Suprapubic skin (tissue), 4 donors: ENCODE measurements around the gene EML3. TPM values are rescaled to one million over a fixed set of nuclear protein-coding genes. Genes with fewer than 3 reads are reported as not detected.
A peak's percentile ranks its signal among the peaks of the same experiment; 100 is the strongest.

Experiments used
- DNase-seq, 2 donors: peaks; one replicate each; pipeline ENCODE4 v3.0.0-alpha.2; 2019; ENCODE audit warnings: low spot score in 2 of 2
- H3K27ac ChIP-seq: fragments of 200-600 bp; sonication (generic); one replicate; pipeline ENCODE4 v1.5.1; 2019
- H3K27me3 ChIP-seq: fragments of 200-600 bp; sonication (generic); one replicate; pipeline ENCODE4 v1.5.1; 2019
- H3K36me3 ChIP-seq: fragments of 200-600 bp; sonication (generic); one replicate; pipeline ENCODE4 v1.5.1; 2019
- H3K4me1 ChIP-seq: fragments of 200-600 bp; sonication (generic); one replicate; pipeline ENCODE4 v1.5.1; 2019
- H3K4me3 ChIP-seq: fragments of 200-600 bp; sonication (generic); one replicate; pipeline ENCODE4 v1.5.1; 2019; ENCODE audit warnings: mild to moderate bottlenecking
- H3K9me3 ChIP-seq: fragments of 200-600 bp; sonication (generic); one replicate; pipeline ENCODE4 v1.5.1; 2019
- EP300 ChIP-seq: sonication (generic); formaldehyde crosslinking; IDR thresholded peaks from one replicate; pipeline ENCODE4 v1.6.1; 2017; ENCODE audit warnings: antibody characterized with exemption
- POLR2A ChIP-seq, 2 donors: fragments of 450-650 bp; IDR thresholded peaks; one replicate each; pipeline ENCODE4 v1.6.1; 2017; ENCODE audit warnings: antibody characterized with exemption in 2 of 2, mild to moderate bottlenecking in 2 of 2, moderate library complexity in 2 of 2
- POLR2AphosphoS5 ChIP-seq, 3 donors: sonication (generic); formaldehyde crosslinking; IDR thresholded peaks; one replicate each; pipeline ENCODE4 v1.6.1; 2017; ENCODE audit warnings: antibody characterized with exemption in 3 of 3
- WGBS: methylation state at CpG from one replicate; pipeline ENCODE4 v1.1.5; 2018; 5-methylcytosine and 5-hydroxymethylcytosine counted together
- total RNA-seq, 4 donors: library from RNA; depleted of rRNA; stranded (reverse); fragments of >200 nt; gene quantifications; one replicate each; pipeline ENCODE4 v1.1.0, GENCODE V29; 2016
- TF ChIP-seq, protein P1 (sequence below), 2 donors: fragments of 200-600 bp in 1 of 2; fragments of 450-650 bp in 1 of 2; sonication (generic) in 1 of 2; IDR thresholded peaks; one replicate each; pipeline ENCODE4 v1.5.1; 2016 to 2019; ENCODE audit warnings: antibody characterized with exemption in 2 of 2, mild to moderate bottlenecking in 1 of 2, moderate library complexity in 1 of 2

The EML3 gene
- total RNA-seq, 4 donors from 2014 or later, result 43.1 to 74.8 (median 55.8) TPM

DNA sequence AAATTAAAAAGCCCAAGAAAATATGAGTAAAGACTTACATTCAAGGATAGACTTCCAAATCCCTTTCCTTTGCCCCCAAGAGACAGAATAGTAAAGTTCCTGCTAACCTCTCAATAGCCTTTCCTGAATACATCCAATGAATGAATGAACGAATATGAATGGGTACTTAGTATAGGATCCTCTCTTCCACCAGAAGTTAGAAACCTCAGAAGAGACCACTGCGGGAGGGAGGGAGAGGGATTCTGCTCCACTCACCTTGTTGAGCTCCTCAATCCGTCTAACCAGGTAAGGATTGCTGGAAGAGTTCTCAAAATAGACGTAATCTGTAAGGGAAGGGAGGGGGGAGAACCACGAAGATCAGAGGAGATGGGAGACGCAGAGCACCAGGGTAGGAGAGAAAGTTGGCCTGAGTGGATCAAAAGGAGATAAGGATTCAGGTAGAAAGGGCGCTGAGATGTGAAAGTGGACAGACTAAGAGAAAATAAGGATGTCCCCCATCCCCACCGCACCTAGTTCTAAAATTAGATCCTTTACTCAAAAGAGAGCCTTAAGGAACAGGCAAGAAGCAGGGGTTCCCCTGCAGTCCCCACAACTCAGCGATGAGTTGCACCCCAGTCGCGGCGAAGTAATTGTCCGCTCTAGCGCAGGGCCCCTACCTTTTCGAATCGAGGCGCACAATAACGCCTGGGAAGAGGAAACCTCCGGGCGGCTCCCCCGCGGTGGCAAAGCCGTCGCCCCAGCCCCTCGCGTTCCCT is 12.0 kb downstream of the EML3 start:
- Histone ChIP-seq H3K27me3 (no peaks in the 10 kb centered on the region), H3K4me3 (peak overlapping the region; percentile 100), H3K4me1 (peaks cover 55% of the 10 kb centered on the region), H3K36me3 (peaks cover 38% of the 10 kb centered on the region), H3K9me3 (no peaks in the 10 kb centered on the region), H3K27ac (peak overlapping the region; percentile 99)
- WGBS, result under 1% methylated on average over 20 of the region's 26 CpGs
- no peak for DNase-seq
- no peak for TF ChIP-seq EP300
- TF ChIP-seq POLR2AphosphoS5 (IDR thresholded peaks at IDR 0.05), result no peak
- no peak for TF ChIP-seq POLR2A (IDR thresholded peaks at IDR 0.05)
- TF ChIP-seq, protein P1, sequence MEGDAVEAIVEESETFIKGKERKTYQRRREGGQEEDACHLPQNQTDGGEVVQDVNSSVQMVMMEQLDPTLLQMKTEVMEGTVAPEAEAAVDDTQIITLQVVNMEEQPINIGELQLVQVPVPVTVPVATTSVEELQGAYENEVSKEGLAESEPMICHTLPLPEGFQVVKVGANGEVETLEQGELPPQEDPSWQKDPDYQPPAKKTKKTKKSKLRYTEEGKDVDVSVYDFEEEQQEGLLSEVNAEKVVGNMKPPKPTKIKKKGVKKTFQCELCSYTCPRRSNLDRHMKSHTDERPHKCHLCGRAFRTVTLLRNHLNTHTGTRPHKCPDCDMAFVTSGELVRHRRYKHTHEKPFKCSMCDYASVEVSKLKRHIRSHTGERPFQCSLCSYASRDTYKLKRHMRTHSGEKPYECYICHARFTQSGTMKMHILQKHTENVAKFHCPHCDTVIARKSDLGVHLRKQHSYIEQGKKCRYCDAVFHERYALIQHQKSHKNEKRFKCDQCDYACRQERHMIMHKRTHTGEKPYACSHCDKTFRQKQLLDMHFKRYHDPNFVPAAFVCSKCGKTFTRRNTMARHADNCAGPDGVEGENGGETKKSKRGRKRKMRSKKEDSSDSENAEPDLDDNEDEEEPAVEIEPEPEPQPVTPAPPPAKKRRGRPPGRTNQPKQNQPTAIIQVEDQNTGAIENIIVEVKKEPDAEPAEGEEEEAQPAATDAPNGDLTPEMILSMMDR (IDR thresholded peaks at IDR 0.05), result no peak

DNA sequence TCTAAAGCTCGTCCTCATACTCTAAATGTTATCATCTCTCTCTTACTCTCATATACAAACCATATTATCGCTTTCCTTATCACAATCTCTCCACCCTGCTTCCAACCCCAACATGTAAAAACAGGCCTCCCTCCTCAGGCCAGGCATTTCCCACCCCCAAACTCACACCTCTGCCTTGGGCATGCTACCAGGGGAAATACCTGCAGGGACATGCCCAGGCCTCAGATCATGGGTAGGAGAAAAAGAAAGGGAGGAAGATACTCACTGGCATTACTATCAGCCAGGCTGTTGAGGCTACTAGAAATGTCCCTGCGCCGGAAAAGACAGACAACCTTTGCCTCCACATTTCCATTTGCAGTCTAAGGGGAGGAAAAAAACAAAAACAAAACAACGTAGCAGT is 12.7 kb downstream of the EML3 start:
- DNase-seq, result no peak
- peaks cover 55% of the 10 kb centered on the region for H3K4me1 ChIP-seq
- peak overlapping the region; percentile 99 for H3K27ac ChIP-seq
- no peaks in the 10 kb centered on the region for H3K27me3 ChIP-seq
- peak overlapping the region; percentile 100 for H3K4me3 ChIP-seq
- 19% methylated on average over 5 of the region's 5 CpGs for WGBS
- TF ChIP-seq POLR2AphosphoS5 (IDR thresholded peaks at IDR 0.05), result peak in 1 of 3 donors; percentile 67
- TF ChIP-seq, protein P1 (IDR thresholded peaks at IDR 0.05), result no peak
- no peak for TF ChIP-seq POLR2A (IDR thresholded peaks at IDR 0.05)
- no peaks in the 10 kb centered on the region for H3K9me3 ChIP-seq
- H3K36me3 ChIP-seq, result peaks cover 38% of the 10 kb centered on the region

- H3K4me1 ChIP-seq, result peaks cover 55% of the 10 kb centered on the region
- no peak for TF ChIP-seq EP300
- peak in 2 of 3 donors; percentile 71 to 86 for TF ChIP-seq POLR2AphosphoS5 (IDR thresholded peaks at IDR 0.05)
- H3K36me3 ChIP-seq, result peaks cover 42% of the 10 kb centered on the region
- H3K4me3 ChIP-seq, result peak overlapping the region; percentile 100
- H3K27ac ChIP-seq, result peak overlapping the region; percentile 67
- WGBS, result 16% methylated on average over 7 of the region's 7 CpGs
- DNase-seq, result peak; percentile 98
- no peaks in the 10 kb centered on the region for H3K9me3 ChIP-seq
- no peaks in the 10 kb centered on the region for H3K27me3 ChIP-seq
Measured at GRCh38 chr11:62599069-62599696, 13.4 kb downstream of the EML3 start.

- 91% methylated on average over 8 of the region's 8 CpGs for WGBS
- H3K4me3 ChIP-seq, result no peak overlapping the region
- no peaks in the 10 kb centered on the region for H3K27me3 ChIP-seq
- no peak overlapping the region for H3K27ac ChIP-seq
- peaks cover 55% of the 10 kb centered on the region for H3K4me1 ChIP-seq
- DNase-seq, result no peak
- peaks cover 50% of the 10 kb centered on the region for H3K36me3 ChIP-seq
- H3K9me3 ChIP-seq, result no peaks in the 10 kb centered on the region
- TF ChIP-seq, protein P1 (IDR thresholded peaks at IDR 0.05), result no peak
- TF ChIP-seq EP300, result no peak
Measured at GRCh38 chr11:62595124-62595523, 17.5 kb downstream of the EML3 start.

- TF ChIP-seq, protein P1 (IDR thresholded peaks at IDR 0.05), result peak; percentile 28 to 56
- TF ChIP-seq EP300 (no peak), POLR2A (IDR thresholded peaks at IDR 0.05) (no peak), POLR2AphosphoS5 (IDR thresholded peaks at IDR 0.05) (peak in 1 of 3 donors; percentile 26)
- DNase-seq, result peak; percentile 87 to 88
- Histone ChIP-seq H3K27ac (no peak overlapping the region), H3K9me3 (no peaks in the 10 kb centered on the region), H3K36me3 (peaks cover 54% of the 10 kb centered on the region), H3K4me1 (peaks cover 48% of the 10 kb centered on the region), H3K4me3 (no peak overlapping the region), H3K27me3 (no peaks in the 10 kb centered on the region)
- 48% methylated on average over 13 of the region's 13 CpGs for WGBS
Measured at GRCh38 chr11:62593434-62594044, 19.0 kb downstream of the EML3 start.
